KG1 (cell line): ENCODE data around the gene KRTAP10-4.
"Not testable (repeated sequence)": the region's sequence is repeated elsewhere in the genome, so short reads cannot be mapped to it uniquely, and the experiment has no call there.

Experiments
- DNase-seq: peaks from one replicate; lab custom pipeline; 2025; lab: John Stamatoyannopoulos, UW

The KRTAP10-4 gene

DNA sequence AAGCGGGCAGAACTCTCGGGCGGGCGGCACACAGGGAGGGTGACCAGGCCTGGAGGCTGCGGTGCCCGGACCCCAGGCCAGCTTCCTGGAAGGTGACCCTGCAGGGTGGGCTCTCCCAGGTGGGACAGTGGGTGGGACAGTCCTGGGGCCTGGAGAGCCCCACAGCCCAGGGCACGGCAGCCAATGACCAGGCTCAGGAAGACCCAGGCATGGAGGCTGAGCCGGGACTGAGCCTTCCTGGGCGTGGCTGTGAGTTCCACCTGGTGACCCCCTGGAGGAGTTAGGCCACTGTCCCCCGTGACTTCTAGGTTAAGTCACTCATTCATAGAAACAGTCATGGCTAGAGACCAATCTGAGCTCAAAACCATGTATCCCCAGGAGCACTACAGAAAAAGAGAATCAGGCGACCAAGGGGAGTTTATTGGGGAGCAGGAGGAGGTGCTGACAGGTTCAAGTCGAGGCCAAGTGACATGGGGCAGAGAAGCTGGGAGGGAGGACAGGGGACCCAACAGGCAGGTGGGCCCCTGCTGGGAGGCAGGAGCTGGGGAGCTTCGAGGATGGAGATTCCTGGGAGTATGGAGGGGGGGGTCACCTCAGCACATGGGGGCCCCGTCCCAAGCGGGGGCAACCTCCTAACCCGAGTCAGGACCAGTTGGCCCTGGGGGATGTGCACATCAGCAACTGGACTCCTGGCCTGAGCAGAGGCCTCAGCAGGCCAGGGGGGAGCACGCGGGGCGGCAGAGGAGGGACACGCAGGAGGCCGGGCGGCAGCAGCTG, 5.7 kb downstream of the KRTAP10-4 start:
- DNase-seq, result no peak

GRCh38 chr21:44579833-44580144, 6.3 kb downstream of the KRTAP10-4 start:
- no peak for DNase-seq

GRCh38 chr21:44580231-44580821, 6.8 kb downstream of the KRTAP10-4 start, which contains the start of gene KRTAP10-5:
Gene KRTAP10-5 (minus strand): TSS chr21:44580604. CDS start chr21:44580578, 26 bp downstream.
- not testable (repeated sequence) for DNase-seq

- DNase-seq, result no peak
Observed at GRCh38 chr21:44581158-44581557, 7.6 kb downstream of the KRTAP10-4 start.

GRCh38 chr21:44582055-44582454, 8.5 kb downstream of the KRTAP10-4 start:
- no peak for DNase-seq

DNA sequence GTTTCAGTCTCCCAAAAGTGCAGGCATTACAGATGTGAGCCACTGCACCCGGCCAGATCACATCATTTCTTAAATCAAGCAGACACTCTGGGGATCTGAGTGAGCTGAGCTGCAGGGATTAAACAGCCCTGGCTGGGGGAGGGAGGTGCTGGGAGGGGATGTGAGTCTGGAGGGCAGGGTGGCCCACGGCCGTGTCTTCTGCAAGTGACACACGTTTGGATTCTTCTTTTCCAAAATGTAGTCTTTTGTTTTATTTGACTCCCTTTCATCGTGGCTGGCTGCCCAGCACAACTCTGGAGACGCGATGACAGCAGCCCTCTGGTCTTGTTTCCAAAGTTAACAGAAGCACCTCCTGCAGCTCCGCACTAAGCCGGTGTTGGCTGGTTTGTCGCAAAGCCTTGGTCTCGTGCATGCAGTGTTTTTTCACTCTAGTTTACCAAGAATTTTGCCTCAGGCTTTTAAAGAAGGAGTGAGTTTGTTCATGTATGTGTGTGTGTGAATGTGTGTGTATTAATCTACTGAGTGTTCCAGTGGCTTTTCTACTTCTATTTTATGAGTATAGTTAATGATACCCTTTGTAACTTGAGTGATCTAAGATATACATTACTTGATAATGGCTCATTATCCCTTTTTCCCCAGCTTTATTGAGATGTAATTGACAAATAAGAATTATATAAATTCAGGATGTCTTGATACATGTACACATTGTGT, 9.7 kb downstream of the KRTAP10-4 start:
- no peak for DNase-seq

DNA sequence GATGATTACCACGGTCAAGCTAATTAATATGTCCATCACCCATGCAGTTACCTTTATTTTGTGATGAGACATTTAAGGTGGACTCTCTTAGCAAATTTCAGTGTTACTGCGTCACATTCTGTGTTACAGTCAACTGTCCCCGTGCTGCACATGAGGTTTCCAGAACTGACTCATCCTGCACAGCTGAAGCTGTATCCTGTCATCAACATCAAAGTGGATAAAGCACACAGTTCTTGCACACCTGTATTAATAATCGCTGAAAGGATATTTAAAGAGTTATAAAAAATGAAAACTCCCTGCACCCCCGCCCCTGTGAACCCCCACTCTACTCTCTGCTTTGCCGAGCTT, 10.2 kb downstream of the KRTAP10-4 start:
- DNase-seq, result no peak

DNA sequence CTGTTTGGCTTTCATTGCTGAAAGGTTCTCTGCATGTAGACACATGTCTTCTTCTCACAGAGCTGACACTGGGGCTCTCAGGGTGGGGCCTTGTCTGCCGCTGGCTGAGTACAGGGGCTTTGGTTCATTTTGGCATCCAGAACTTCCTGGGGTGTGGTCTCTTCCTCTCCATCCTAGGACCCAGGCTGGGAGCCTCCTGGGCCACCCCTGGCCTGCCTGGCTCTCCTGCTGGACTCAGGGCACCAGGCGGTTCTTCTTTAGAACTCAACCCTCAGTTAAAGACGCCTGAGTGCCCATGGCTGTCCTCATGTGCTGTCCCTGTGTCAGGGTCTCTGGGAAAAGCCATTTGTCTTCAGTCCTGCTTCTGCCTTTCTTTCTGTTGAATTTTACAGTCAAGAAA, 12.4 kb downstream of the KRTAP10-4 start:
- no peak for DNase-seq

- DNase-seq, result no peak
Observed at GRCh38 chr21:44589094-44589493, 15.6 kb downstream of the KRTAP10-4 start.

DNA sequence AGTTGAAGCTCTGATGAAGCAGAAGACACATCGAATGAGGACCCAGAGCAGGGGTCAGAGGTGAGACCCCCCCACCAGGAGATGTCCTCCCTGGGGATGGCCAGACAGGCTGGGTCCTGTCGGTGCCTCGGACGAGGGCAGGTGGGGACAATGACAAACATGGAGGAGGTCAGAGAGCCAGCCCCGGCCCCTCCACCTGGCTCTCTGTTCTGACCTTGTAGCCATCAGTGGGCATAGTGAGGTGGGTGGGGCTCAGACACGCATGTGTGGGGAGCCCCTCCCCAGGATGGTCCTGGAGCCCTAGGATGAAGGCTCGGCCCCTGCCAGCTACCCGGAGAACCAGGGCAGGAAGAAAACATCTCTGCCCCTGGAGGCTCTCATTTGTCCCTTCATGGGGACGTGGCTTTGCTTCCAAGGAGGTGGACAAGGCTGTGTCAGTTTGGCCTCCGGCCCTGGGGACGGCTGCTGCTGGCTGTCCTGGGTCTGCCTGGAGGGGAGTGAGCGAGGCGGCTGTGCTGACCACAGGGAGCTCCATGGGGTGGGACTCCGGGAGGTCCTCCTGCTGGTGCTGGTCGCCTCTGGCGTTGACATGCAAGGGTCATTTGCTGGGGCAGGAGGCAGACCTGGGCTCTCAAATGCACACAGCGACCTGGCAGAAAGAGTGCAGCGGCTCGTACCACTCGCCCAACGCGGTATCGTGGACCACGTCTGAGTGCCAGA, 16.2 kb downstream of the KRTAP10-4 start:
- DNase-seq, result no peak

DNA sequence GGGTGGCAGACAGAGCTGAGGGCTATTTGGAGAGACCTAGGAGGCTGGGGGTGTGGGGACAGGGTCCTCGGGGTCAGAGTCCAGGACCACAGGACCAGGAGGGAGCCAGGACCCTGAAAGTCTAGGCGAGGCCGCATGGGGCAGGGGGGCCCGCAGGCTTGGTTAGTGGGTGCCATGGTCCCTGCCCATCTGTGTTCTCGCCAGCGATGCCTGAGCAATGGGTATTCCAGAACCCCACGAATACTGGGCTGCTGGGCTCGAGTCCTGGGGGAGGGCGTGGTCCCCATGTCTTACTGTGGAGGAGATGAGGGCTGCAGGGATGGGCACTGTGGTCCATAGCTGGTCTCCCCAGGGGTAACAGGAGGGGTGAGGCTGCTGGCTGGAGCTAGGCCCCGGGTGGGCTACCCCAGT, 16.8 kb downstream of the KRTAP10-4 start:
- no peak for DNase-seq

DNA sequence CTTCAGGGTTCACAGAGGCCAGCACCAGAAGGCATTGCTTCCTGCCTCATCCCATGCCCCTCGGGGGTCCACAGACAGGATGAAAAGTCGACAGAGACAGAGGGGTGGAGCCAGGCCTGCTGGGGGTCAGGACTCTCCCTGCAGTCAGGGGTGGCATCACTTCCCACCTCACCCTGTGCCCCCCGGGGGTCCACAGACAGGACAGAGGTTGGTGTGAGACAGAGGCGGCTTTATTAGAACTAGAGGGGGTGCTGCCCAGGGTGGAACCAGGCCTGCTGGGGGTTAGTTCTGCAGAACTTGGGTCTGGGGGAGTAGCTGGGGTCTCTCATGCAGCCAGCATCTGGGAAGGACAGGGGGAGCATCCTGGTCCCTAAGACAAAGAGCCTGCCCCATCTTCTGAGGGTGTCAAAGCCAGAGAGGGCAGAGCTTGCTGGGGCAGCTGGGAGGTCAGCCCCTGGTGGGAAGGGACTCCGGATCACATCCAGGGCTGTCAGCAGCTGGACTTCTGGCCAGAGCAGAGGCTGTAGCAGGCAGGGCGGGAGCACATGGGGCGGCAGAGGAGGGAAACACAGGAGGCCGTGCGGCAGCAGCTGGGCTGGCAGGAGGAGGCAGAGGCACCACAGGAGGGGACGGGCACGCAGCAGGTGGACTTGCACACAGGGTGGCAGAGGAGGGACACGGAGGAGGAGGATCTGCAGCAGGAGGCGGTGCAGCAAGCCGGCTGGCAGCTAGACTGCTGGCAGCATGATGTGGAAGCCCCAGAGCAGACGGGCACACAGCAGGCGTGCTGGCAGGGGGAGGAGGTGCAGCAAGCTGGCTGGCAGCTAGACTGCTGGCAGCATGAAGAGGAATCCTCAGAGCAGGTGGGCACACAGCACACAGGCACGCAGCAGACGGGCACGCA, 17.6 kb downstream of the KRTAP10-4 start:
- not testable (repeated sequence) for DNase-seq

GRCh38 chr21:44591801-44592130, 18.2 kb downstream of the KRTAP10-4 start:
- DNase-seq, result not testable (repeated sequence)

DNA sequence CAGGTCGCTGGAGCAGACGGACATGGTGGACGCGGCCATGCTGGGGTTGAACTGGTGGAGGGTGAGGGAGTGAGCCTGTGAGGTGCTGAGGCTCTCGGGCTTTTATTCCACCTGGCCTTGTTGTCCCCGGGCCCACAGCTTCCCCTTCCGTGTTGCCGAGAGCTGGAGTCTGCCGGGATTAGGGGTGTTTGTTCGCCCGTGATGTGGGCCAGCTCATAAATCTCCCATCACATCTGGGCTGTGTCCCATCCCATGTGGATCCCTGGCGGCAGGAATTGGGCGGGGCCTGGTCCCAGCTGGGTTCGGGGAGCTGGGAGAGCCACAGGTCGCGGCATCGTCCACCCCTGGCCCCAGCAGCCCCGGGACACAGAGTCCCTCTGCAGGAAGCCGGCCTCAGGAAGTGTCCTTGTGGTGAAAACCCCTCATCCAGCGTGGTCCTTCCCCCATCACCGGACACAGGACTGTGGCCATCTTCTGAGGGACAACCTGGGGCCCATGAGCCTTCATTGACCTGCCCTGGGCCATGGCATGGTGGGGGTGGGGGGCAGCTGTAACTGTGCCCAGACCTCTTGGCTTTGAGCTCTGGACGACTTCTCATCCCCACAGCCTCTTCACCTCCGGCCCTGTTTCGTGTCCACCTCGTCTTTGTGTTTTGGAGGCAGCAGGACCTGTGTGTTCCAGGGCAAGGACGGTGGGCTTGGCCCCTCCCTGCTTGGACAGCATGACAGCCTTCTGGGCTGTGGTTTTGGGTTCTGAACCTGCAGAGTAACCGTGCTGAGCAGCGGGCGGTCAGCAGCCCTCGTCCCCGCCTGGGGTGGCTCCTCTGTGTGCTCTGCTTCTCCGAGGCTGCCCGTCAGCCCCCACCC, 19.1 kb downstream of the KRTAP10-4 start, which contains the start of gene KRTAP10-6:
TSS of gene KRTAP10-6 (minus strand) at position 60 of the 866 bp plus-strand sequence. CDS start at position 39, 21 bp downstream.
- DNase-seq, result no peak

DNA sequence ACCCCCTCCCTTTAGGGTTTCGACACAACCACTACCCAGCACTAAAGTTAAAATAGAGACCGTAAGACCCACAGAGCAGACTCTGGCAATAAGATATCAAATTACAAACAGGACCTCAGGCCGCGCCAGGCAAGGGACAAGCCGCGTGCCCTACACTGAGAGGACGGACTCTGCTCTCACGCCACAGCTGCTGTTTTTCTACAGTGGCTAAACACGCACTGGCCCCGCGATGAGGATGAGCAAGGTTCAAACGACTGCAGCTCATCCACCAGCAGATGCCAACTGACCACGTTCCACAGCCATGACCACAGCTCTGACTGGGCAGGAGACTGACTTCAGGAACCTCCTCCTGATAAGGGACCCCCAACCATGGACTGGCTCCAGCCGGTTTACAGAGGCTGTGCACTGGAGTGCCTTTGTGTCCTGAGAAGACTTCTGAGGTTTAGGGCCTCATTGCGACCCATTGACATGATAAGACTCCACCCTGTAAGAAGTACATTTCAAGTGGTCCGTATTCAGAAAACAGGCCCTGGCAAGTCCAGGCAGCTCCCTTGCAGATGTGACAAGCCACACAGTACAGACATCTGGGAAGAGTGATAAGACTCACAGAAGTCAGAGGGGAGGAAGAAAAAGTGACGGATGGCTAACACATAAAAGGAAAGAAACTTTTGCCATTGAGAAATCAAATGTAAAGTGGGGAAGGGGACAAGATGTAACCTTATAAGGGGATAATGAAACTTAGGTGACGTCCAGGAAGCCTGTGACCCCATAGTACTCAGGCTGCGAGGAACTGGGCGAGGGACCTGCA, 20.3 kb downstream of the KRTAP10-4 start:
- no peak for DNase-seq

DNA sequence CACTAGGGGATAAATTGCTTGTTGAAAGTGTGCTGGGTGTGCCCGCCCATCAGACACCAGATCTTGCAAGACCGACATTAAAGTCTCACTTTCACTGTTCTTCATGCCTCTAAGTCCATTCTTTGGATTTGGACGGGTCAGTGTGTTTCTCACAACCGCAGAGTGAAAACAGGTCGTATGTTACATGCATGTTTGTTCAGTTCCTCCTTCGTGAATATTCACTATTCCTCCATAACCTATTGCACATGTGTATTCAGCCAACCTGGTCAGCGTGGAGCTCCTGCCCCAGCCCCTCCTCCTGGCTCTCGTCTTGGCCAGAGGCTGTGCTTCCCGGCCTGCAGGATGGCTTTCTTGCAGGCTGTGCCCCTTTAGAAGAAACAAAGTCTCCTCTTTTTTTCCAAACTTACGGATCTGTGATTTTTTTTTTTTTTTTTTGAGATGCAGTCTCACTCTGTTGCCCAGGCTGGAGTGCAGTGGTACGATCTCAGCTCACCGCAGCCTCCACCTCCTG, 20.9 kb downstream of the KRTAP10-4 start:
- no peak for DNase-seq

GRCh38 chr21:44595524-44595923, 22.0 kb downstream of the KRTAP10-4 start:
- DNase-seq, result no peak

DNA sequence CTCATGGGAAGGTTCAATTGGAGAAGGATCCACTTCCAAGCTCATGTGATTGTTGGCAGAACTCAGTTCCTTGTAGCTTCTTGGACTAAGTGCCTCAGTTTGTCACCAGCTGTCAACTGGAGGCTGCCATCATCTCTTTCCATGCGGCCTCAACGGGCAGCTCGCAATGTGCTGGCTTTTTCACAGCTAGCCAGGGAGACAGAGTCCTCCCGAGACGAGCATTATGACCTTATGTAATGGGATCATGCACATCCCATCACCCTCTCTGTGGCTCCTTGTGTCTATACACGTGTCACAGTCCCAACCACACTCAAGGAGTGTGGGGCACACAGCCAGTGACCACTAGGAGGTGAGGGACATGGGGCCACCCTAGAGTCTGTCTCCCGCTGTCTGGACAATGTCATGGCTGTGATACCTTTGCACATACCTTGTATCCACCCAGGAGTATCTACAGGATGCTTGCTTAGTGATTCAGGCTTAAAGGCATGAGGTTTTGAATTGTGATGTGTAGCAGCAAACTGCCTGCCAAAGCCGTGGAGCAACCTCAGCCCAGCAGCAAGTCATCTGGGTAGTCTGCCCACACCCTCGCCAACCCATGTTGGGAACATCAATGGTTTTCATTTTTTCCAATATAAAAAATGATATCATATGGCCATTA, 22.7 kb downstream of the KRTAP10-4 start:
- no peak for DNase-seq

DNA sequence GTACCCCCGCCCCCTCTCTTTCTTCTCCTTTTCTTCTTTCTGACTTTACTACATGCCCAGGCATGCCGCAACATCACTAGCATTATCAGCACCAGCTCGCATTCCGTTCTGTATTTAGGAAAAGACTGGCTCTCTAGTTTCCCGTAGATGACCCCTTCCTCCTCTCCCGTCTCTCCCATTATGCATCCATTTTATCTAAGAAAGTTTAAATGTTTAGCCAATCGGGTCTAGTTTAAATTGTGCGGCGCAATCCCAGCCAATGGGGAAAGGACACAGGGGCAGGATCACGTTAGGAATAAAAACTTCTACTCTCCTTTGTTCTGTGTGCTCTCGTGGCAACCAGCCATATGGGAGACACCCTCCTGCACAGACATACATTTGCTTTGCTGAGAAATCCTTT, 24.5 kb downstream of the KRTAP10-4 start:
- no peak for DNase-seq
